Heart left ventricle (tissue), 16 donors: ENCODE measurements around the gene CDK18. TPM values are rescaled to one million over a fixed set of nuclear protein-coding genes. Genes with fewer than 3 reads are reported as not detected.

ENCODE experiments used
- ATAC-seq, 4 donors: fragments of 200-7000 bp; cut with Tn5 transposase; one replicate each; pipeline ENCODE4 v1.9.1; 2020 to 2022; ENCODE audit warnings: moderate library complexity in 4 of 4, mild to moderate bottlenecking in 3 of 4, moderate number of reproducible peaks in 1 of 4
- DNase-seq, 5 donors: peaks; one replicate each; pipeline ENCODE4 v3.0.0-alpha.2; 2020
- H3K27ac ChIP-seq, 12 donors: fragments of 200-600 bp; sonication (generic) in 4 of 12; one replicate each; pipeline versions ENCODE4 v1.5.0 to v1.8.0; 2016 to 2022; ENCODE audit warnings: mild to moderate bottlenecking in 2 of 12
- H3K27me3 ChIP-seq, 9 donors: fragments of 200-600 bp; sonication (generic) in 2 of 9; one replicate each; pipeline versions ENCODE4 v1.5.1 to v1.8.0; 2016 to 2022; ENCODE audit warnings: mild to moderate bottlenecking in 3 of 9
- H3K36me3 ChIP-seq, 9 donors: fragments of 200-600 bp; sonication (generic) in 2 of 9; one replicate each; pipeline versions ENCODE4 v1.5.0 to v1.8.0; 2018 to 2022; ENCODE audit warnings: mild to moderate bottlenecking in 2 of 9
- H3K4me1 ChIP-seq, 12 donors: fragments of 200-600 bp; sonication (generic) in 4 of 12; one replicate each; pipeline versions ENCODE4 v1.5.0 to v1.8.0; 2016 to 2022; ENCODE audit warnings: mild to moderate bottlenecking in 3 of 12
- H3K4me3 ChIP-seq, 12 donors: fragments of 200-600 bp; sonication (generic) in 4 of 12; one replicate each; pipeline versions ENCODE4 v1.5.0 to v1.8.0; 2017 to 2022; ENCODE audit warnings: mild to moderate bottlenecking in 9 of 12, moderate library complexity in 4 of 12
- H3K9me3 ChIP-seq, 12 donors: fragments of 200-600 bp; sonication (generic) in 4 of 12; one replicate each; pipeline versions ENCODE4 v1.5.0 to v1.8.0; 2016 to 2022; ENCODE audit warnings: mild to moderate bottlenecking in 1 of 12
- CTCF ChIP-seq, 12 donors: fragments of 200-600 bp; sonication (generic) in 4 of 12; IDR thresholded peaks; one replicate each; pipeline versions ENCODE4 v1.5.0 to v1.8.0; 2018 to 2022; ENCODE audit warnings: antibody characterized with exemption in 12 of 12, mild to moderate bottlenecking in 5 of 12
- POLR2A ChIP-seq, 2 donors: fragments of 450-650 bp; IDR thresholded peaks; one replicate each; pipeline ENCODE4 v1.6.1; 2017; ENCODE audit warnings: antibody characterized with exemption in 2 of 2, mild to moderate bottlenecking in 2 of 2, moderate library complexity in 2 of 2
- WGBS, 4 donors: extraction: QIAGEN DNeasy Blood & Tissue Kit in 2 of 4; methylation state at CpG; one replicate each; pipeline versions ENCODE4 v1.1.5 to v1.1.7; 2013 to 2018; 5-methylcytosine and 5-hydroxymethylcytosine counted together
- intact Hi-C, 10 donors: fragments of 100-400 bp; cut with DNase I; formaldehyde crosslinking; loops; one replicate each; pipeline versions ENCODE4 v1.11.1 to v1.14.2; 2022
- polyA plus RNA-seq, 2 donors: library from polyadenylated mRNA; stranded (reverse); fragments of 200-250 nt; gene quantifications; one replicate each; pipeline ENCODE4 v1.2.3, GENCODE V29; 2013
- total RNA-seq, 9 donors: library from RNA; depleted of rRNA in 2 of 9; stranded (reverse); fragments of >200 nt in 2 of 9; fragmentation: NEBNext Ultra II Directional in 3 of 9; extraction: Animal tissue kit (Norgen Biotek cat#: 25700) in 3 of 9; gene quantifications; one replicate each; pipeline versions ENCODE4 v1.1.0 to v1.2.4, GENCODE V29; 2016 to 2023
- donor health status: ischemic (EF 13 %, LVEDD 7.1; RV severe dilation, severe dysfunction).
- donor health status: healthy with polysubstance abuse.
- donor health status: DM: no; HTN: yes; CAD: no.
- donor health status: DM: no; HTN: no; CAD: no.
- donor health status: ischemic (EF 25% LVEDD 6.9; RV normal size, moderate dysfunction).
- donor health status: ischemic (EF 25% LVEDD 5.7; RV mildly dilated, moderate dysfunction).
- donor health status: healthy.
- donor health status: DM: yes; HTN: yes; CAD: no.
- donor health status: ischemic (EF 35%, LVEDD 5.7; RV mildly dilated, moderate dysfunction).
- donor health status: nonischemic (EF 11% LVEDD 7.7; RV severe dilation, severe dysfunction).
- donor health status: DM: yes; HTN: yes; CAD: no.
- donor health status: PGD.
- donor health status: ischemic (EF 29% LVEDD 5.4; RV normal size, mild dysfunction).
- donor health status: nonischemic (EF 23%, LVEDD 6.1; RV moderate dilation, normal function).

The CDK18 gene
- total and polyA plus RNA-seq, 11 donors = 62.5 to 198 (median 141) TPM

GRCh38 chr1:205531191-205532025, 26.9 kb downstream of the CDK18 start:
- H3K36me3 ChIP-seq = peaks cover 0 to 48% (median 15%) of the 10 kb centered on the region in 9 donors
- WGBS, 4 donors = 72 to 85% (median 78%) methylated on average over 19 to 20 of the region's 20 CpGs
- no peak overlapping the region for H3K27ac ChIP-seq
- H3K4me3 ChIP-seq = no peak overlapping the region
- TF ChIP-seq CTCF (IDR thresholded peaks at IDR 0.05) (no peak), POLR2A (IDR thresholded peaks at IDR 0.05) (no peak)
- H3K4me1 ChIP-seq = peaks cover 0 to 15% (median 7%) of the 10 kb centered on the region in 12 donors
- DNase-seq (peak in 1 of 5 donors; percentile 8), ATAC-seq (no peak)
- intact Hi-C loops = loop anchor here in 6 of 10 donors (5.0 to 10.0 kb wide), 8 partner anchors 46 to 134 kb away; partner anchors contain the start of gene ELK4 (in 2 of the 6)
- H3K27me3 ChIP-seq = no peaks in the 10 kb centered on the region
- H3K9me3 ChIP-seq = no peaks in the 10 kb centered on the region

- Histone ChIP-seq H3K4me3 (no peak overlapping the region), H3K27ac (no peak overlapping the region), H3K36me3 (peaks cover 0 to 40% (median 15%) of the 10 kb centered on the region in 9 donors), H3K9me3 (no peaks in the 10 kb centered on the region), H3K27me3 (no peaks in the 10 kb centered on the region), H3K4me1 (peaks cover 0 to 20% (median 9%) of the 10 kb centered on the region in 12 donors)
- intact Hi-C loops = loop anchor here in 6 of 10 donors (5.0 to 10.0 kb wide), 8 partner anchors 45 to 135 kb away; partner anchors contain the start of gene ELK4 (in 2 of the 6)
- peak in 1 of 5 donors; percentile 45 for DNase-seq
- ATAC-seq = no peak
- WGBS, 4 donors = 86 to 91% (median 88%) methylated on average over 17 to 22 of the region's 22 CpGs
- TF ChIP-seq POLR2A (IDR thresholded peaks at IDR 0.05) = no peak
- TF ChIP-seq CTCF (IDR thresholded peaks at IDR 0.05) = no peak
Measured at GRCh38 chr1:205532026-205532898, 27.8 kb downstream of the CDK18 start.

DNA sequence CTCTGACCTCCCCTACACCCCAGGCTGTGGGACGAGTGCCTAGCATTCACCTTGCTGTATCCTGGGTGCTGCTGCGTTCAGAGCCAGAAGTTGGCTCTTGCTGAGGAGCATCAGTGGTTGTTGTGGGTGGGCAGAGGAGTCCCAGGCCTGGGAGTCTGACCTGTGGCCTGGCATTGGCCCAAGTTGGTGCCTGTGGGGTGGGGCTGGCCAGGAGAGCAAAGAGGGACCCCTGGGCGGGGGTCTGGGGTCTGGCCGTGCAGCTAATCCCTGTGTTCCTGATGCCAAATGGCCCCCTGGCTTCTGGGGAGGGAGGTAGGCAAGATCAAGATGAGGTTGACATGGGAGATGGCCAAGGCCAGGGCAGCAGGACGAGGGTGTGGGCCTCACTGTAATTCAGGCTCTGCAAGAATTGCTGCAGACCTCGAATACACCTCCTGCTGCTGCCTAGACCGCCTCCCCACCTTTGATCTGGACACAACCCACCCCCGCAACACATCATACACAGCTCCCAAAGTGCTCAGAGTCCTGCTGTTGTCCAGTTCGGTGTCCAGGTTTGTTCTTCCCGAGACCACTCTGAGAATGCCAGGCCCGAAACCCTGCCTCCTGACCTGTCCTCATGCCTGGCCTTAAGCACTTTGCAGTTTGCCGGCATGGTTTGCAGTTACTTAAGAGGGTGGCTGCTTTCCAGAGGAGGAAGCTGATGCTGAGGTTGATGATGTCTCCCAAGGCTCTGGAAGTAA, 28.7 kb downstream of the CDK18 start:
- no peak for ATAC-seq
- no peak for TF ChIP-seq CTCF (IDR thresholded peaks at IDR 0.05)
- no peak for TF ChIP-seq POLR2A (IDR thresholded peaks at IDR 0.05)
- Histone ChIP-seq H3K4me3 (no peak overlapping the region), H3K36me3 (peaks cover 0 to 35% (median 15%) of the 10 kb centered on the region in 9 donors), H3K9me3 (no peaks in the 10 kb centered on the region), H3K27ac (no peak overlapping the region), H3K27me3 (no peaks in the 10 kb centered on the region), H3K4me1 (peaks cover 0 to 26% (median 9%) of the 10 kb centered on the region in 12 donors)
- DNase-seq = no peak
- 79 to 87% (median 84%) methylated on average over 12 of the region's 12 CpGs for WGBS, 4 donors
- intact Hi-C loops = loop anchor here in 6 of 10 donors (5.0 to 10.0 kb wide), 8 partner anchors 44 to 136 kb away; partner anchors contain the start of gene ELK4 (in 2 of the 6)
